ENCODE measurements around the gene LSMEM2. TPM values are rescaled to one million over a fixed set of nuclear protein-coding genes. Genes with fewer than 3 reads are reported as not detected.
A peak's percentile ranks its signal among the peaks of the same experiment; 100 is the strongest.

LSMEM2 gene
- total and polyA plus RNA-seq, 9 of the 15 experiments (the other 6 are each of a cell fraction or from before 2014, with no cell fraction given) = not detected

DNA sequence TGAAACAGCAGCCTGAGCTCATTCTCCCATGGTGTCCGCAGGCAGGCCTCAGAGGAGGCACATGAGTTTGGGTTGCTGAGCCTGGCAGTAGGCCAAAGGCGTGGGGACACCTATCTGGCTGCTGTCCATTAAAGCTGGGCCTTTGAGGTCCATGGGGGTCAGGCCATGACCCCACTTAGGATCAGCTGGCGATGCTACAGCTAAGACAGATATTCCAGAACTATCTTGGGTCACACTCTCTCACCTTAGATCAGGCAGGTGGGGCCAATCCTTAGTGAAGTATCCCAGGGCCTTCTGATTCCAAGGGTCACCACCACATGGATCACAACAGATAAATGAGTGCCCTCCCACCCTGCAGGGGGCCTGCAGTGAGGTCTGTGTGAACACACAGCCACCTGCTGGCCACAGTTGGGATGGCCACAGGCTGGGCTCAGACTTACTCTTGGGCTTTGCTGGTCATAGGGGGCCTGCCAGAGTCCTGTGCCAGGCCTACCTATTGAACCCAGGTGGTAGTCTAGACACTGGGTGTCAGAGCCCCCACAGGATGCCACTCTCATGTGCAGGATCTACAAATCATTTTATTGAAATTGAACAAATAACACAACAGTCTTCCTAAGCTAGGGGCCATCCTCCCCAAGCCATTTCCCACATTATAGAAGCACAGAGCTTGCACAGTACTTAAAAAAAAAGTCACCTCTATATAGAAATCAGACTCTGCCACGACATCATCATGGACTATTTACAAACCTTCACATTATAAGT, 45.6 kb downstream of the LSMEM2 start (continued):
- TF ChIP-seq SAFB (IDR thresholded peaks at IDR 0.05; ENCODE audit: borderline replicate concordance, low read depth, low read length) (no peak), E4F1 (CRISPR knock-in tag; IDR thresholded peaks at IDR 0.05; ENCODE audit: borderline replicate concordance) (no peak), TFAP4 (CRISPR knock-in tag; IDR thresholded peaks at IDR 0.05; ENCODE audit: borderline replicate concordance) (peak; percentile 91), ESRRA (IDR thresholded peaks at IDR 0.05; ENCODE audit: borderline replicate concordance, low read depth) (peak; percentile 24; the same call in 1 of the 2 replicates), JUN (IDR thresholded peaks at IDR 0.05; ENCODE audit: borderline replicate concordance, low read depth, low read length) (no peak), JUN (CRISPR knock-in tag; IDR thresholded peaks at IDR 0.05; ENCODE audit: borderline replicate concordance) (no peak), KDM1A (IDR thresholded peaks at IDR 0.05) (peak; percentile 53 to 69; a peak in 3 of 4 replicates), HMGN3 (IDR thresholded peaks at IDR 0.05; ENCODE audit: borderline replicate concordance, extremely low read depth, insufficient read length, low read depth, low read length) (no peak)
- TF ChIP-seq, protein P1, sequence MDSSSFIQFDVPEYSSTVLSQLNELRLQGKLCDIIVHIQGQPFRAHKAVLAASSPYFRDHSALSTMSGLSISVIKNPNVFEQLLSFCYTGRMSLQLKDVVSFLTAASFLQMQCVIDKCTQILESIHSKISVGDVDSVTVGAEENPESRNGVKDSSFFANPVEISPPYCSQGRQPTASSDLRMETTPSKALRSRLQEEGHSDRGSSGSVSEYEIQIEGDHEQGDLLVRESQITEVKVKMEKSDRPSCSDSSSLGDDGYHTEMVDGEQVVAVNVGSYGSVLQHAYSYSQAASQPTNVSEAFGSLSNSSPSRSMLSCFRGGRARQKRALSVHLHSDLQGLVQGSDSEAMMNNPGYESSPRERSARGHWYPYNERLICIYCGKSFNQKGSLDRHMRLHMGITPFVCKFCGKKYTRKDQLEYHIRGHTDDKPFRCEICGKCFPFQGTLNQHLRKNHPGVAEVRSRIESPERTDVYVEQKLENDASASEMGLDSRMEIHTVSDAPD (CRISPR knock-in tag; IDR thresholded peaks at IDR 0.05) = no peak
